OCI-LY1 (cell line): Measurements from ENCODE around the gene NCF1.
"Not testable (repeated sequence)": the region's sequence is repeated elsewhere in the genome, so short reads cannot be mapped to it uniquely, and the experiment has no call there.

Experiments
- EZH2 ChIP-seq: fragments of 200-600 bp; sonication (generic), shearing (Covaris generic); IDR thresholded peaks from 2 replicates; pipeline ENCODE4 v1.8.0; 2017; ENCODE audit warnings: borderline replicate concordance, mixed run types, mild to moderate bottlenecking, antibody characterized with exemption, low read length, moderate library complexity, mixed read lengths
- TF ChIP-seq, protein P1 (sequence below): fragments of 200-600 bp; sonication (generic), shearing (Covaris generic); IDR thresholded peaks from 2 replicates; pipeline ENCODE4 v1.5.1; 2017; ENCODE audit warnings: mild to moderate bottlenecking, antibody characterized with exemption, low read length, moderate library complexity, mixed read lengths

DNA sequence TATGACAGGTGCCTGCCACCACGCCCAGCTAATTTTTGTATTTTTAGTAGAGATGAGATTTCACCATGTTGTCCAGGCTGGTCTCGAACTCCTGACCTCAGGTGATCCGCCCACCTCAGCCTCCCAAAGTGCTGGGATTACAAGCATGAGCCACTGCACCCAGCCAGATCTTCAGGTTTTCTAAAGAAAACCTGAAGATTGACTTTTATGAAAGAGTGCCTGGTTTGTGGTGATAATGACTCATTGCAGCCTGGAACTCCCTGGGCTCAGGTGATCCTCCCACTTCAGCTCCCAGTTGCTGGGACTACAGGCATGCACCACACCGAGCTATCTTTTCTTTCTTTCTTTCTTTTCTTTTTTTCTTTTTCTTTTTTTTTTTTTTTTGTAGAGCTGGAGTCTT is 24.8 kb downstream of the NCF1 start:
- TF ChIP-seq EZH2: not testable (repeated sequence)
- TF ChIP-seq, protein P1, sequence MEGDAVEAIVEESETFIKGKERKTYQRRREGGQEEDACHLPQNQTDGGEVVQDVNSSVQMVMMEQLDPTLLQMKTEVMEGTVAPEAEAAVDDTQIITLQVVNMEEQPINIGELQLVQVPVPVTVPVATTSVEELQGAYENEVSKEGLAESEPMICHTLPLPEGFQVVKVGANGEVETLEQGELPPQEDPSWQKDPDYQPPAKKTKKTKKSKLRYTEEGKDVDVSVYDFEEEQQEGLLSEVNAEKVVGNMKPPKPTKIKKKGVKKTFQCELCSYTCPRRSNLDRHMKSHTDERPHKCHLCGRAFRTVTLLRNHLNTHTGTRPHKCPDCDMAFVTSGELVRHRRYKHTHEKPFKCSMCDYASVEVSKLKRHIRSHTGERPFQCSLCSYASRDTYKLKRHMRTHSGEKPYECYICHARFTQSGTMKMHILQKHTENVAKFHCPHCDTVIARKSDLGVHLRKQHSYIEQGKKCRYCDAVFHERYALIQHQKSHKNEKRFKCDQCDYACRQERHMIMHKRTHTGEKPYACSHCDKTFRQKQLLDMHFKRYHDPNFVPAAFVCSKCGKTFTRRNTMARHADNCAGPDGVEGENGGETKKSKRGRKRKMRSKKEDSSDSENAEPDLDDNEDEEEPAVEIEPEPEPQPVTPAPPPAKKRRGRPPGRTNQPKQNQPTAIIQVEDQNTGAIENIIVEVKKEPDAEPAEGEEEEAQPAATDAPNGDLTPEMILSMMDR: not testable (repeated sequence)
